Naive thymus-derived CD4-positive, alpha-beta T cell (primary cell): Measurements from ENCODE around the gene TLCD5. TPM values are rescaled to one million over a fixed set of nuclear protein-coding genes. Genes with fewer than 3 reads are reported as not detected.

Experiments
- ATAC-seq: fragments of 150-1000 bp; cut with Tn5 transposase; 2 replicates; pipeline ENCODE4 v1.10.0; 2021; ENCODE audit warnings: mild to moderate bottlenecking, moderate library complexity
- CTCF ChIA-PET: fragments of 350-600 bp; sonication (Branson Sonifier 250); formaldehyde crosslinking; loops from one replicate; lab custom pipeline; 2021; ENCODE audit warnings: antibody characterized with exemption; lab: Charles Lee
- POLR2A ChIA-PET: fragments of 350-600 bp; sonication (Branson Sonifier 250); formaldehyde crosslinking; loops from one replicate; lab custom pipeline; 2021; ENCODE audit warnings: antibody characterized with exemption, inconsistent platforms; lab: Charles Lee
- DNase-seq, 9 donors: peaks; one replicate each; pipeline versions ENCODE4 v3.0.0 to v3.0.0-alpha.2; 2020 to 2022; ENCODE audit warnings: mixed read lengths in 1 of 9
- H3K27ac ChIP-seq: one replicate; pipeline ENCODE4 v1.7.0; 2013; ENCODE audit warnings: mild to moderate bottlenecking, low read depth, low read length, moderate library complexity
- H3K27me3 ChIP-seq, 2 donors: one replicate each; pipeline ENCODE4 v1.7.0; 2013; ENCODE audit warnings: low read length in 2 of 2, mild to moderate bottlenecking in 2 of 2, moderate library complexity in 2 of 2; ENCODE audit not compliant: control insufficient read depth in 2 of 2, insufficient read depth in 2 of 2
- H3K36me3 ChIP-seq, 3 experiments: 1 replicate in 2 of 3; 2 replicates in 1 of 3; pipeline ENCODE4 v1.7.0; 2013; ENCODE audit warnings: low read length in 3 of 3, mild to moderate bottlenecking in 3 of 3, moderate library complexity in 1 of 3; ENCODE audit not compliant: insufficient read depth in 3 of 3, control insufficient read depth in 2 of 3
- H3K4me1 ChIP-seq, 2 donors: one replicate each; pipeline ENCODE4 v1.7.0; 2013; ENCODE audit warnings: low read length in 2 of 2, mild to moderate bottlenecking in 2 of 2, moderate library complexity in 1 of 2; ENCODE audit not compliant: control insufficient read depth in 2 of 2, insufficient read depth in 2 of 2
- H3K4me3 ChIP-seq: 2 replicates; pipeline ENCODE4 v1.7.0; 2013; ENCODE audit warnings: mild to moderate bottlenecking, low read length
- H3K9me3 ChIP-seq, 3 experiments: 1 replicate in 2 of 3; 2 replicates in 1 of 3; pipeline ENCODE4 v1.7.0; 2013; ENCODE audit warnings: low read length in 3 of 3; ENCODE audit not compliant: control insufficient read depth in 2 of 3
- H3K27ac Mint-ChIP-seq, 9 donors: one replicate each; pipeline ENCODE4 v1.8.0; 2020 to 2022; ENCODE audit warnings: mixed read lengths in 9 of 9, mild to moderate bottlenecking in 8 of 9, moderate library complexity in 5 of 9, inconsistent platforms in 2 of 9
- H3K27me3 Mint-ChIP-seq, 5 donors: one replicate each; pipeline ENCODE4 v1.8.0; 2021 to 2022; ENCODE audit warnings: mixed read lengths in 5 of 5, mild to moderate bottlenecking in 1 of 5
- H3K36me3 Mint-ChIP-seq, 5 donors: one replicate each; pipeline ENCODE4 v1.8.0; 2020 to 2022; ENCODE audit warnings: mixed read lengths in 5 of 5, mild to moderate bottlenecking in 3 of 5, inconsistent platforms in 1 of 5
- H3K4me1 Mint-ChIP-seq, 7 donors: one replicate each; pipeline ENCODE4 v1.8.0; 2020 to 2022; ENCODE audit warnings: mixed read lengths in 7 of 7, mild to moderate bottlenecking in 3 of 7, inconsistent platforms in 1 of 7
- H3K4me3 Mint-ChIP-seq, 10 donors: one replicate each; pipeline ENCODE4 v1.8.0; 2020 to 2022; ENCODE audit warnings: mild to moderate bottlenecking in 10 of 10, mixed read lengths in 10 of 10, moderate library complexity in 6 of 10, inconsistent platforms in 2 of 10
- H3K9me3 Mint-ChIP-seq, 11 donors: one replicate each; pipeline ENCODE4 v1.8.0; 2020 to 2022; ENCODE audit warnings: mixed read lengths in 11 of 11, mild to moderate bottlenecking in 4 of 11, inconsistent platforms in 1 of 11, moderate library complexity in 1 of 11
- intact Hi-C, 2 donors: fragments of 100-400 bp; cut with micrococcal nuclease; formaldehyde crosslinking; loops; one replicate each; pipeline ENCODE4 v1.15.1; 2023
- polyA plus RNA-seq, 2 donors: library from polyadenylated mRNA; unstranded; fragments of 300-500 nt; fragmentation: Illumina TruSeq; gene quantifications; one replicate each; pipeline ENCODE4 v1.2.3, GENCODE V29; 2021
- total RNA-seq, 6 experiments: library from RNA in 5 of 6; stranded (reverse) in 5 of 6; gene quantifications; 1 replicate in 5 of 6; 2 replicates in 1 of 6; pipeline ENCODE4 v1.2.3 and lab custom pipeline; 2021 to 2026

Gene TLCD5
- total and polyA plus RNA-seq, 7 experiments from 2014 or later = 0.11 to 0.48 (median 0.17) TPM; not detected in 4

GRCh38 chr11:120306519-120307242 lies 18.4 kb upstream of the TLCD5 start:
- Mint-ChIP-seq H3K9me3 (peaks cover 0 to 1% (median 0%) of the 10 kb centered on the region in 11 donors), H3K4me1 (peaks cover 0 to 1% (median 0%) of the 10 kb centered on the region in 7 donors), H3K27me3 (peaks cover 4 to 19% (median 17%) of the 10 kb centered on the region in 5 donors), H3K4me3 (no peak overlapping the region), H3K27ac (no peak overlapping the region), H3K36me3 (no peaks in the 10 kb centered on the region)
- ChIA-PET POLR2A (no interaction called here), CTCF (no interaction called here)
- Histone ChIP-seq H3K9me3 (no peaks in the 10 kb centered on the region), H3K4me3 (no peak overlapping the region), H3K36me3 (no peaks in the 10 kb centered on the region), H3K27ac (no peak overlapping the region), H3K4me1 (no peaks in the 10 kb centered on the region), H3K27me3 (no peaks in the 10 kb centered on the region)
- ATAC-seq (no peak), DNase-seq (no peak)
- intact Hi-C loops = no loop called here

GRCh38 chr11:120307476-120307875 lies 17.6 kb upstream of the TLCD5 start:
- no peaks in the 10 kb centered on the region for H3K9me3 ChIP-seq
- intact Hi-C loops = no loop called here
- no peaks in the 10 kb centered on the region for H3K4me1 ChIP-seq
- no peak overlapping the region for H3K4me3 ChIP-seq
- no peaks in the 10 kb centered on the region for H3K27me3 ChIP-seq
- ATAC-seq (no peak), DNase-seq (no peak)
- H3K27ac Mint-ChIP-seq = no peak overlapping the region
- H3K27me3 Mint-ChIP-seq = peaks cover 6 to 14% (median 12%) of the 10 kb centered on the region in 5 donors
- no peaks in the 10 kb centered on the region for H3K36me3 Mint-ChIP-seq
- H3K9me3 Mint-ChIP-seq = peaks cover 0 to 1% (median 0%) of the 10 kb centered on the region in 11 donors
- no peak overlapping the region for H3K4me3 Mint-ChIP-seq
- POLR2A ChIA-PET = no interaction called here
- H3K27ac ChIP-seq = no peak overlapping the region
- CTCF ChIA-PET = no interaction called here
- H3K4me1 Mint-ChIP-seq = no peaks in the 10 kb centered on the region
- no peaks in the 10 kb centered on the region for H3K36me3 ChIP-seq

- H3K27me3 Mint-ChIP-seq = peaks cover 10 to 19% (median 18%) of the 10 kb centered on the region in 5 donors
- no peaks in the 10 kb centered on the region for H3K27me3 ChIP-seq
- ATAC-seq = no peak
- H3K4me3 Mint-ChIP-seq = no peak overlapping the region
- no peak overlapping the region for H3K4me3 ChIP-seq
- no peak for DNase-seq
- H3K4me1 ChIP-seq = no peaks in the 10 kb centered on the region
- H3K4me1 Mint-ChIP-seq = no peaks in the 10 kb centered on the region
- no peak overlapping the region for H3K27ac Mint-ChIP-seq
- intact Hi-C loops = no loop called here
- H3K36me3 Mint-ChIP-seq = no peaks in the 10 kb centered on the region
- ChIA-PET CTCF (no interaction called here), POLR2A (no interaction called here)
- no peak overlapping the region for H3K27ac ChIP-seq
- H3K9me3 ChIP-seq = no peaks in the 10 kb centered on the region
- H3K36me3 ChIP-seq = no peaks in the 10 kb centered on the region
- no peaks in the 10 kb centered on the region for H3K9me3 Mint-ChIP-seq
Measured at GRCh38 chr11:120308081-120308480, 17.0 kb upstream of the TLCD5 start.

GRCh38 chr11:120310870-120311269 lies 14.2 kb upstream of the TLCD5 start:
- Mint-ChIP-seq H3K9me3 (no peaks in the 10 kb centered on the region), H3K27ac (no peak overlapping the region), H3K27me3 (peaks cover 0 to 14% (median 8%) of the 10 kb centered on the region in 5 donors), H3K4me3 (no peak overlapping the region), H3K4me1 (no peaks in the 10 kb centered on the region), H3K36me3 (no peaks in the 10 kb centered on the region)
- no peaks in the 10 kb centered on the region for H3K4me1 ChIP-seq
- DNase-seq (no peak), ATAC-seq (no peak)
- no peak overlapping the region for H3K4me3 ChIP-seq
- H3K27ac ChIP-seq = no peak overlapping the region
- intact Hi-C loops = no loop called here
- no peaks in the 10 kb centered on the region for H3K36me3 ChIP-seq
- no peaks in the 10 kb centered on the region for H3K9me3 ChIP-seq
- H3K27me3 ChIP-seq = no peaks in the 10 kb centered on the region
- CTCF ChIA-PET = no interaction called here
- POLR2A ChIA-PET = no interaction called here

DNA sequence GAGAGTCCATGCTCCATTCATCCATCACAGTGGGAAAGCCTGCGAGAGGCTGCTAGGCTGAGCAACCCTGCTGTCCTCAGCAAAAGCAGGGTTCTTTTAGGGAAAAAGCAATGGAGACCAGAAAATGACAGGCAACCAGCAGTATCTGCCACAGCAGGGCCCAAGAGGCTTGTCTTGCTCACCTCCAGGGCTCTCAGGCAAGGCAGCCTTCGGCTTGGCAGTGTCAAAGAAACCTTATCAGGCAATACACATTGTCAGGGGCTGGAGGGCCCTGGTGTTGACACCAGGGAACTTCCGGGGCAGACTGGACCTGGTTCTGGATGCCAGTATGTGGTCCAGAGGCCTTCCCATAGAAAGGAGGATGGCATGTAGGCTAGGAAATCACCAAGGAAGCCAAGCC lies 10.2 kb upstream of the TLCD5 start:
- no peaks in the 10 kb centered on the region for H3K36me3 ChIP-seq
- H3K27me3 ChIP-seq = no peaks in the 10 kb centered on the region
- intact Hi-C loops = no loop called here
- Mint-ChIP-seq H3K36me3 (no peaks in the 10 kb centered on the region), H3K27ac (no peak overlapping the region), H3K4me1 (no peaks in the 10 kb centered on the region), H3K9me3 (no peaks in the 10 kb centered on the region), H3K27me3 (peaks cover 9 to 38% (median 21%) of the 10 kb centered on the region in 5 donors), H3K4me3 (no peak overlapping the region)
- DNase-seq = no peak
- no peaks in the 10 kb centered on the region for H3K9me3 ChIP-seq
- no peak for ATAC-seq
- POLR2A ChIA-PET = no interaction called here
- CTCF ChIA-PET = no interaction called here
- no peaks in the 10 kb centered on the region for H3K4me1 ChIP-seq
- H3K4me3 ChIP-seq = no peak overlapping the region
- H3K27ac ChIP-seq = no peak overlapping the region

GRCh38 chr11:120316880-120317688 lies 8.0 kb upstream of the TLCD5 start:
- no peaks in the 10 kb centered on the region for H3K27me3 ChIP-seq
- no peaks in the 10 kb centered on the region for H3K36me3 Mint-ChIP-seq
- no peak overlapping the region for H3K27ac Mint-ChIP-seq
- ChIA-PET POLR2A (interaction anchor here (0.6 kb wide), 1 partner anchor 65 kb away, joined by 3 read pairs; no protein-coding TSS in a partner anchor), CTCF (no interaction called here)
- H3K9me3 ChIP-seq = no peaks in the 10 kb centered on the region
- intact Hi-C loops = no loop called here
- H3K9me3 Mint-ChIP-seq = no peaks in the 10 kb centered on the region
- peaks cover 15 to 44% (median 33%) of the 10 kb centered on the region in 5 donors for H3K27me3 Mint-ChIP-seq
- H3K4me1 Mint-ChIP-seq = no peaks in the 10 kb centered on the region
- H3K27ac ChIP-seq = no peak overlapping the region
- no peak for ATAC-seq
- no peak for DNase-seq
- no peak overlapping the region for H3K4me3 Mint-ChIP-seq
- H3K4me1 ChIP-seq = no peaks in the 10 kb centered on the region
- H3K36me3 ChIP-seq = no peaks in the 10 kb centered on the region
- no peak overlapping the region for H3K4me3 ChIP-seq
